HG02623 (cell line): ENCODE data around the gene HOXB8.

Experiments used
- ATAC-seq: cut with Tn5 transposase; IDR thresholded peaks from one replicate; pipeline ENCODE4 v1.9.1; 2021; ENCODE audit warnings: moderate library complexity; ENCODE audit not compliant: unreplicated experiment

The HOXB8 gene

DNA sequence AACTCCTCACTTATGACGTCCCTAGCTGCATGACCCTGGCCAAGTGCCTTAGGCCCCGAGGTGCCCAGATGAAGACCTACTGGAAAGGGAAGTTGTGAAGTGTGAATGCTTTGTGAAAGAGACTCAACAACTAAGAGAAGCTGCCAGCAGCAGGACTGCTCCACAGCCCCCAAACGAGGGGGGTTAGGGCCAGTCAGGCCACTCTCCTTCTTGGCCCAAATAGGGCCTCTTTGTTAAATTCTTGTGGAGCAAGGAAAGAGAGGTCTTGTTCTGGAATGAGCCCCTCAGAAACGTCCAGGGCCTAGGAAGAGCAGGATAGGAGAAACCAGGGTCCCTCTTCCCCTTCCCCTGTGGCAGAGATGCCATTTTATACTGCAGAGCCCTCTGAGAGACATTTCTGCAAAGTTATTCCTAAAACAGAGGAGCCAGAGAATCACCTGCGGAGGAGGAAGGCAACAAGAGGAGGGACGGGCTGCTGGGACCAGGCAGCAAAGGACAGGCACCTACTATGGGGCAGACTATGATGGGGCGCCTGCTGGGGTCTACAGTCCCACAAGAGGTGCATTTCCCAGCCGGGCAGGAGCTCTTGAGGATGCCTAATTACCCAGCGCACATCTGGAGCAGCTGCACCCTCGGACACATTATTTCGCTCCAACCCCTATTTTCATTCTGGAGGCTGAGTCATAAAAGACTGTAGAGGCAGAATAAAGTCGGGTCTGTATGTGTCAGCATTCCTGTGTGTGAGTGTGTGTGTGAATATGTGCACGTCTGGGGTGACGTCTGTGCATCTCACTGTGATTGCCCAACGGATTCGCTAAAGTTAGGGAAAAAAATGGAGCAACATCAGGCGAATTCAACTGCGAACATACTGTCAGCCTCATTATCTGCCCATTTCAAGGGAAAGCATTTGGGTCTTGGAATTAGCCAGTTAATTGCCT is 22.5 kb upstream of the HOXB8 start:
- ATAC-seq: no peak

DNA sequence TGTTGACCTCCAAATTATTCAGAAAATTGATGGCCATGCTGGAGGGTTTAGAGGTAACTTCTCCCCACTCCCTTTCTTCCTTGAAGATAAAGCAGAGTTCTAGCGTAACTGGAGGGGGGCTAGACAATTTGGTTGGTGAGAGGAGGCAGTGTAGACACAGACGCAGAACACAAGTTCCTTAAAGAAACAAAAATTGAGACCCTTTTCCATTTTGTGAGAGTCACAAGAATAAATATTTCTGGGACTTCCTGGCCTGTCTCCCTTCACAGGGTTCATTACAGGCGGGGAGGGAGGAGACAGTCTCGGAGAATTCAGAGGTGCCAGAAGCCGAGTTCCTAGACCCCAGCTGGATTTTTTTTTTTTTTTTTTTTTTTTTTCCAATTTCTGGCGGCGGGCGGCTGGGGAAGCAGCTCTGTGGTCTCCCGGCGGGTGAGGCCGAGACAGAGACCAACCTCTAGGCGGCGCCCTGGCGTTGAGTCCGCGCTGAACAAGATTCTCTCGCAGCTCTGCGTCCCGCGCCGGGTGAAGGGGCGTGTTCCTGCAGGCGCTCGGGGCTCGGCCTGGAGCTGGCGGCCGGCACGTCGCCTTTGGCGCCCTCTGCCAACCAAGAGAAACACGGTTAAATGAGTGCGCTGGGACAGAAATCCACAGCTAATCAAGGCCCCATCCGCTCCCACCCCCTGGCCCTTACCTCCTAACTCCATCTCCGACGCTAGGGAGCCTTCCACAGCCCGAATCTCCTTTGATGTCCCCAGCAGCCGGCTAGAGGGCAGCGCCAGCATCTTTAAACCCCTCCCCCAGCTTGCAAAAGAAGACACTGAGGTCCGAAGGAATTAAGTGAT is 21.3 kb upstream of the HOXB8 start:
- ATAC-seq: no peak

DNA sequence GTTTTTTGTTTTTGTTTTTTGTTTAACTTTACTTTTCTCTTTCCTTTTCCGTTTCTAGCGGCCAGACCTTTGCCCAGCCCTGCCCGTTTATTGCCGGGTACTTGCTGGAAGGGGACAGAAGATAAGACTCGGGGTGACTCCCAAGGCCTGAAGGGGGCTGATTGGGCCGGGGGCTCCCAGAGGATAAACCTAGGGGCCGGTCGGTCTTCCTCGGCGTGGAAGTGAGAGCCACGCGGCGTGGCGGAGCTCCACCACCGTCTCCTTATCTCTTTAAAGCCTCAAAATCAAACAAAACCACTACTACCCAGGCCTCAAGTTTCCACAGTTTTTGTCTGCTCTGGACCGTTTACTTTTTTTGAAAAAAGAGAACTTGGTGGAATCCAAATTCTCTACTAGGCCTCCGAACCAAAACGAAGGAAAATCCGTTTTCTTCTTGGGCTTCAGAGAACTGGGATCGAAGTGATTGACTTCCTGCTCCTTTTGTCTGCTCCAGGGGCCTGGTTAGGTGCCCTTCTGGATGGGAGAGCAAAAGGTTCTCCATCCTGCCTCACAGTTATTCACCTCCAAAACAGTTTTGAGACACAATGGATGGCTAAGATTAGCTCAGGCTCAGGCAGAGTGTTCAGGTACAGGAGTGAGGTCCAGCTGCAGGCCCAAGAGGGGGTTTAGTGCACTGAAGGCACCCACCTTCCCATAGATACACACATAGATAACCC is 19.6 kb upstream of the HOXB8 start:
- ATAC-seq: no peak

DNA sequence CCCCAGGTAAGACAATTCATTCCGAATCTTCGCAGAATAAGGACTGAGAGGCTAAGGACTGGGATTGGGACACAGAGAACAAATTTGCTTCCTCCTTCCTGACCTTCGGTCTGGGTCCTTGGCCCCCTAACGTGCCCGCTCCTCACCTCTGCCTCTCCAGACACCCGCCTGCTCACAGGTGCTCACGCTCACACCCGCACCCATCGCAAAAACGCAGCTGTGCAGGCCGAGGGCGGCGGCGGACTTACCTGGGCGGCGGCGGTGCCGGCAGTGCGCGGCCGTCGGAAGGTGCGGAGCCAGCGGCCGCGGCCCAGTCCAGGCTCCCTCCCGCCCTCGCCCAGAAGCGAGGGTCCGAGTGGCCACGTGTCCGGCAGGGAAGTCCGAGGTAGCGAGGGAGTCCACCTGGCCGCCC is 18.2 kb upstream of the HOXB8 start:
- no peak for ATAC-seq

DNA sequence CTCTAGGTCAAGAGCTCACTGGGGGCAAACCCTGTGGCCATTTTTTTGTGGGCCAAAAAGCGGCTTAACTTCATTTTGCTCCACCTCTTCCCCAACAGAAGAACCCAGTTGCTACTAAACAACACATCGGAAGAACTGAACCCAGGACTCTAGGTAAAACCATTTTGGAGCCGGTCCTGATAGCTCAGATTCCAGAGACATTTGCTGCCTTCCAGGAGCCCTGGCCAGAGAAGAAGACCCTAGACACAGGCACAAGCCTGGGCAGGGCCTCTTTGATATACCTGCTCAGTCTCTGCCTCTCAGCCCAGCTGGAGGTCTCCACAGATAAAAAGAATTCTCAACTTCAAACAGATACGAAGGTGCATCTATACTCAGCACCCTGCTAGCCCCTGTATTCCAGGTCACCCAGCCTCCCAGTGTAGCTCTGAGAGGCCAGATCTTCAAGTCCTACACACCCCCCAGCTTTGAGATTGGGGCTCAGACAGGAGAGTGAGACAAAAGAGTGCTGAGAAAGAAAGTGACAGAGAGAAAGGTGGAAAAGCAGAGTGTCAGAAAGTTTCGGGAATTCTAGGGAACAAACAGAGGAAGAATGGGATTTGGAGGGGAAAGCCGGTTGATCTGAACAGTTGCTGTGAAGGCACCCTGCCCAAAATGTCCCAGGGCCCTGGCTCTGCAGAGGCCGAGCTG is 17.6 kb upstream of the HOXB8 start:
- ATAC-seq: no peak

DNA sequence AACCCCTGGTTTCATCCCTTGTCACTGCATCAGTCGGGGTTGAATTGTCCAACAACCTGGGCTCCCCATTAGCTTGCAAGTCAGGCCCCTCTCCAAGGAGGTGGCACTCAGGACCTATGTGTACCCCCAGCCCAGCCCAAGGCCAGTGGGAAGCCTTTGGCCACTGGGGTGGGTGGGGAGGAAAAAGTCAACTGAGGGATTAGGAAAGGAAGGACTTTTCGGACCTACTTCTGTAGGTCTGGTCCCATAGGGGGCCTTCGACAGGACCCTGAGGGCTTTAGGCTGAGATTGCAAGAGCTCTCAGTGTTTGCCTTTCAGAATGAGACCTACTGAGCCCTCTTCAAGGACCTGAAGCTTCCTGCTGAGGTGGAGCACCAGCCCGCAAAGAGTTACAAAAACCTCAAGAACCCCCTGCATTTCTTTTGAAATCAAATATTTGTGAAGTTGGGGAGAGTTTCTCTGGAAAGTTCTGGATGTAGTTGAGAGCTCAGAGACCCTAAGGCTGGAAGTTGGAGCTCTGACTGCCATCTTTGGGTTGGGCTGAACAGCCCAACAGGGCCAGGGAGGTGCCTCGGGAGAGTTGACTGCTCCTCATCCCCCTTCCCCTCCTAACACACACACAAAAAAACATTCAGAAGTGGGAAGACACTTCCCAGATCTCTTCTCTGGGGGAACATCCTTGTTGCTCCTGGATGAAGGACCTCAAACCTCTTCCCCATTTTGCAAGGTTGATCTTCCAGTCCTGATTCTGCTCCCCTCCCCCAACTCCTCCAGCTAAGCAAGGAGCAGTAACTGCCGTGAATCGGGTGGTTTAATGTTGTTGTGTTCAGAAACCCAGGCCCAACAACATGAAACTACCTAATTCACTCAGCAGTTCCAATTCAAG is 16.8 kb upstream of the HOXB8 start:
- no peak for ATAC-seq

DNA sequence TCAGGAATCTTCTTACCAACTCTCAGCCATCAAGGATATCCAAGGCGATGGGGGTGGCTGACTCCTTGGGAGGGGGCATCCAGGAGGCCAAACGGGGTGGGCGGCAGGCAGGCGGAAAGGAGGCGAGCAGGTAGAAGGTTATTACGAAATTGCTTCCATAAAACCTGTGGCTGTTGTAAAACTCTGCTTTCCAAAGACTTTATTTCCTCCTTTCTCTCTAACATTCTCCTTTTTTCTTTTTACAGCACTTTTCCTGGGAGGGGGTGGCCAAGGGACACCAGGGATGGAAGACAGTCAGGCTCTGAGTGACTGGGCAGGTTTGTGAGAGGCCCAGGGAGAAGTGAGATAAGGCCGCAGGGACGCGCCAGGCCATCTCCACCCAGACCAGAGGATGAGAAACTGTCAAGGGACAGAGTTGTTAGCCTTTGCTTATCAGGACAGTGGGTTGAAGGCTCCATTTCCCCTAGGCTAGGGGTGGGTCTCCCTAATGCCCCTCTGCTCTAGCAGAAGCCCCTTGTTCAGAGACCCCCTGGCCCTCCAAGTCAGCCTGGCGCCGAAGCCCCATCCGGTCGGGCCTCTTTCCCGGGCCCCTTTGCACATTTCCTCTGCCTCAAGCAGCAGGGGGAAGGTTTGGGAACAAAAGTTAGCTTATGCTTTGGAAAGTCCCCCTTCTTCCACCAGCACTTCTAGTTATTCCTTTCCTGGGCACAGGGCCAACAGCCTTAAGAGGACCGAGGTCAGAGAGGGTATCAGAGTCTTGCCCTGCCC is 16.0 kb upstream of the HOXB8 start:
- ATAC-seq: no peak

DNA sequence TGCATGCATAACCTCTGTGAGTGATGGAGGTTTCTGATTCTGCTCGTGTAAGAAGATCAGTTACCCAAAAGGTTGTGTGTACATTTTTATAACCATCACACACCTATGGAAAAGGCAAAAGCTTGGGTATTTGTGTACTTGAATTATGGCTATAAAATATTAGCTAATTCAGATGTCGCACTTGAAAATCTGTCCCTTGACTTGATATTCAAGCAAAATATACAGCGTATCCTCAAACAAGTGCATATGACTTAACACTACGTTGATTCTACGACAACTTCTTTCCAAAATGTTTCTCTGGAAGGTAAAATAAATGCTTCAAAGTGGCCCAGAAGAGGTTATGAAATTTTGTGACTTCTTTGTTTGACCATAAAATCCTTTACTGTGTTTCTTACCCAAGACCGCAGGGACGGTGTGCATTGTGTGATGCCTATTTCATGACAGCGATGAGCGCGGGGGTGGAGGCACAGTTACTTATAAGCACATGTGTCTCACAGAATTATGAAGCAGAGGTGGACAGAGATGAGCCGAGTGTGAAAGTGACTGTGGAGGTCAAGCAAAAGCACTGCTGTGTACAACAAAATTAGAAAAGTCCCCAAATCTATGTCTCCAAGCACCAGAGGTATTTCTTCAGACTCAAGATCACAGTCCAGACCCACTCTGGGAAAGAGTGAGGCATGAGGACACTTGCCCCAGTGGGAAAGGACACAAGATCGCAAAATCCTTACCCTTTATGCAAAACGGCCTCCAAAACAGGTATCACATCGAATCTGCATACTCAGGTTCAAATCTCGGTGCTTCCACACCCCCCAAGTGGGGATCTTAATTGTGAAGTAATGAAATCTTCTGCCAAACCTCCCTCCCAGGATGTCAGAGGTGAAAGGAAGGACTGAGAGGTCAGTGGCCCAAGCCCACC is 15.2 kb upstream of the HOXB8 start:
- ATAC-seq: no peak

DNA sequence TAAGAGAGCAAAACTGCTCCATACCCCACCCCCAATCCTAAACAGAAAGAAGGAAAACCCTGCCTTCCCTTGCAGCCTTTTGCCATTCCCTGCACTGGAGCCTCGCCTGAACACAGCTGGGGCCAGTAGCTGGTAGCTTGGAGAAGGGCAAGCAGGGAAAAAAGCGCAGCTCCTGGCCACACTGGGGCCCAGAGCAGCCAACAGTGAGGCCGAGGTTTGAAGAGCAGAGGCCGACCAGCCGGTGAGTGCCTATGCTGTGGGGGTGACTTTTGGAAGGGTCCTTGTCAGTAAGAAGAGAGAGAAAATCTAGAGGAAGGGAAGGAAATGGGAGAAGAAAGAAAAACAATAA is 14.3 kb upstream of the HOXB8 start:
- no peak for ATAC-seq

DNA sequence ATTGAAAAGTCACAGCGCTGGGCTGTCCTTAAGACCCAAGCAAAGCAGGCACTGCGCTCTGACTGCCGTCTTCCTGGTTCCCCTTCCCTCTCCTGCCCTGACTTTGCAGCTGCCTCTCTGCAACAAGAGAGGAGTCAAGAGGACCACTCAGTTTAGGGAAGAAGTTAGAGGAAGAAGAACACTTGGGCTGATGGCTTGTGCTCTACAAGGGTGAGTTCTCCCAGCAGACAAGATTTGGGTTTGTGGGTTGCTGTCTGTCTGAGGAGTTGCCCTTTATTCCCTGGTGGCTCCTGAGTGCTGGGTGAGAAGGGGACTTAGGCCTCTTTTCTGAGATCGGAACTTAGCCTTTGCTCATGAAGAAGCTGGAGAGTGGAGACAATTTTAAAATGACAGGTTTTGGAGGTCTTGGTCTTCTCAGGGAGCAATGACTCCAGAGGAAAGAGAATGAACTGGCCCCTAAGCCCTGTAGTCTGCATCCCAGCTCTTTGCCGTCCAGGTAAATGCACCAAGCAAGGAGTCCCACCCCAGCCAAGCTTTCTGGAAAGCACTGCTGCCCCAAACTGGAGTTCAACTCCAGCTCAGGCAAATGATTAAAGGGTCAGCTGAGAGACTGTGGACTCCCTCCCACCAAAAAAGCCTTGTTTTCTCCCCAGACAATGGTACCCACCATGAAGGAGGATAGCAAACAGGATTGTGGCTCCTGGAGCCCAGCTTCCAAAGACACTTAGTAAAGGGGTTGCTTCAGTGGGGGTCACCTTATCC is 13.7 kb upstream of the HOXB8 start:
- ATAC-seq: no peak

DNA sequence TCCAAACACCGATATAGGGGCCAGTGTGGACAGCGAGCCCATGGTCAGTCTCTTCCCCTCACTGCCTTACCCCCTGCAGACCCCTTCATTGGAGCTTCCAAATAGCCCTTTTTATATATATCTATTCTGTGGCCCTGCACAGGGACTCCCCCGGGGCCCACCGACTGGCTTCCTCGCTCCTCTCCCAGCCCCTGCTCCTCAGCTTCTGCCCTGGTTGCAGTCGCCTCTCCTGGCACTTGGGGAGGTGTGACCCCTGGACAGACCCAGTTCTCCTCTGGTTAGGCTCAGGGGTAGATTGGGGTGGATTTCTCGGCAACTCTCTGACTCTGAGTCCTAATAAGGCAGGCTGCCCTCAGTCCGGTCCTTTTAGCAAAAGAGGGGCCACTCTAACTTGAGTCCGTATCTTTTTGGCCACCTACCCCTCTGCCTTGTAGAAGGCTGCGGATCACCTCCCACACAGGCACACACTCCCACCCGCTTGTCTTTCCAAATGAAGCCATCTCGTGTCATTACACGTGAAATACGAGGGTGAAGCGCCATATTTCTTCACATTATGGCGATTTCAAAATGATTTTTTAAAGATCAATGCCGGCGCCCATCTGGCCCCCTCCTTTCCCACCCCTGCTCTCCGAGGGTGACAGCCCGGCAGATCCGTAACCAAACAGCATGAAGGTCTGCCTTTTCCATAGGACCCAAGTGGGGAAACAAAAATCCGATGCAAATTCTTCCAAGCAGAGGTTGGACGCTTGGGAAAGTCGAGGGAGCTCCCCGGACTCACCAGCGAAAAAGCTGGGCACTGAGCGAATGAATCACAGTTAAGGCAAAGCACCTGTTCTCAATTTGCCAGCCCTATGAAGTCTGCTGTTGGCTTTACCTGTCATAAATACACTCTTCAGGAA is 12.8 kb upstream of the HOXB8 start:
- ATAC-seq: no peak

DNA sequence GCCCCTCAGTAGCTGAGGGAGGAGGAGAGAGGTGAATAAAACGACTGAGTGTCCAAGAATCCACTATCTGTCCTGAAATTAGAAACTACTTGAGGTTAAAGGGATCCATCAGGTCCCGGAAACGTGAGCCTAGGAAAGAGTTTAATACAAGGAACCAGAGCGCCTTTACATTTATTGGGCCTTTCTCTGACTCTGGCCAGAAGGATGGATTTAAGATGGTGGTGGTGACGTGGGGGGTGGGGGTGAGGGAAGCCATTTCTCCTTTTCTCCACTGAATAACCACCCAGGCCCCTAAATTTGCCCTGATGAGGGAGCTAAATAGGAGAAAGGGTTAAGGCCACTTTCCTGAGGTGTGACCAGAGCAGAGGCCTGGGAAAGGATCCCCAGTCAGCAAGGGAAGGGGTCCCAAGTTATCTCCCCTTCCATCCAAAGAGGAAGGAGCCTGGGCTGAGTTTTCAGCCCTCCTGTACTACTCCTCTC is 12.1 kb upstream of the HOXB8 start:
- no peak for ATAC-seq

DNA sequence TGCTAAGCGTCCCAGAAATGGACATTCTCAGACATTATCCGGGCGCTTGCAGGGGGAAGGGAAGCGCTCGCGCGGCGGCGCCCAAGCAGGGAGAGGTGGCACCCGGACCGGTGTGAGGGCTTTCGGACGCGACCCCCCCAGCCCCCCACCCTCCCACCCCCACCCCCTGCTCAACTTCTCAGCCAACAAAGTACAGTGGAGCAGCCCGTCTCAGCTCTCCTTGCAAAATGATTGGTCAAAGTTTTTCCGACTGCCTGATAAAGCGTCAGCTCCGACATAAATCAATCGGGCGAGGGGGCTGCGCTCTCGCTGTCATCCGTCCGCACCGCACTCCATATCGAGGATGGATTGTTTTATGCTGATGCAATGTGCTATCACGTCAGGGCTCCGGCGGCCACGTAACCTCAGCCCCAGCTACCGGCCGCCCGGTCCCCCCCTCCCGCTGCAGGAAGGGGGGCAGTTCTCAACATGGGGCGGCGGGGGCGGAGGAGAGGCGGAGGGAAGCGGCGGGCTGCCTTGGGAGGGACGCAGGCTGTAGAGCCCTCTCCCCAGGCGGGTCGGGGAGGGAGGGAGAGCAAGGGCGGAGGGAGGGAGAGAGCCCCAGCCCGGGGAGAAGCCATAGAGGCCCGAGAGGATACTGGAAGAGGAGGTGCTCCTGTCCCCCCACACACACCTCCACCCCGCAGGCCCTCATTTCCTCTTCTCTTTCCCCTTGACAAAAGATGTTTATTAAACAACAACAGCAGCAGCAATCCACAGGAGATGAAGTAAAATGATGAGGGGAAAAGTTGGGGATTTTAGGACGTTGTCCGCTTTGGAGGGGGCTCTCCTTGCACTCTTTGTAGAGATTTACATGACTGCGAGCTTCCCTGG is 11.4 kb upstream of the HOXB8 start, which contains the start of gene HOXB9:
Gene HOXB9, minus strand, starts transcription at position 114 of the 873 bp plus-strand sequence. Its CDS starts 89 bp downstream, at position 25.
- ATAC-seq: no peak

DNA sequence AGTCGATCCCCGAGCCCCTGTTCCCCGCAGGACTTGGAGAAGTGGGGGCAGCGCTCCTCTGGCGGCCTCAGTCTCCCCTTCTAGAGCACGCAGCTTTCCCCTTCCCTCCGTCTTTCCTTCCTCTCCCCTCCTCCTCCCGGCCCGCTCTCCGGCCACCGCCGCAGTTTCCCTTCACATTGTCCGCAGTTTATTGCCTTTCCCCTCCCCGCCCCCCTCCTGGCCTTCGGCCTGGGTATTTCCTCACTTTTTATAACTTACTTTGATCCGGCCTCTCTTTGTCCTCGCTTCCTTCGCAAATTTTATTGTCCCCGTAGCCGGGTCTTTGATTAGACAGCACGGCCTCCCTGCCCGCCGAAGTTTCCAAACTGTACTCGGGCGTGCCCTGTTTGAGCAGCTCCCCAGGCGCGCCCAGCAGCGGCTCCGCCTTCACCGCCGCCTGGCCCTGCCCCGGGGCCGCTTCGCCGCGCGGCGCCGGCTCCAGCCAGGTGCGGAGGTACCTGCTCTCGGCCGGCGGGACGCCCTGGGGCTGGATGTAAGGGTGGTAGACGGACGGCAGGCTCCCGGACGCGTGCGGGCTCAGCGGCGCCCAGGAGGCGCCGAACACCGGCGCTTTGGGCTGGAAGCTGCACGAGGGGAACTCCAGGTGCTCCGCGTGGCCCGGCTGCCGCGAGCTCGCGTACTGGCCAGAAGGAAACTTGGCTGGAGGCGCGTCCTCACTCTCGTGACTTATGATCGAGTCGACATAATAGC is 10.6 kb upstream of the HOXB8 start:
- ATAC-seq: no peak
